ENCODE measurements around the gene NKD1.

The NKD1 gene

GRCh38 chr16:50631249-50631984 lies 83.2 kb downstream of the NKD1 start:
- no peak for DNase-seq (ENCODE audit: low spot score)

GRCh38 chr16:50631985-50632576 lies 83.9 kb downstream of the NKD1 start:
- DNase-seq (ENCODE audit: low spot score): no peak

- no peak for DNase-seq (ENCODE audit: low spot score)
Measured at GRCh38 chr16:50632927-50633800, 85.0 kb downstream of the NKD1 start.

- DNase-seq (ENCODE audit: low spot score): no peak
Measured at GRCh38 chr16:50634090-50634489, 85.9 kb downstream of the NKD1 start.

- DNase-seq (ENCODE audit: low spot score): no peak
Measured at GRCh38 chr16:50634947-50635346, 86.8 kb downstream of the NKD1 start.

- no peak for DNase-seq (ENCODE audit: low spot score)
Measured at GRCh38 chr16:50635505-50636392, 87.6 kb downstream of the NKD1 start.

- no peak for DNase-seq (ENCODE audit: low spot score)
Measured at GRCh38 chr16:50636753-50637374, 88.7 kb downstream of the NKD1 start.

GRCh38 chr16:50637716-50638602 lies 89.8 kb downstream of the NKD1 start:
- DNase-seq (ENCODE audit: low spot score): no peak

GRCh38 chr16:50638816-50639670 lies 90.8 kb downstream of the NKD1 start:
- no peak for DNase-seq (ENCODE audit: low spot score)

- no peak for DNase-seq (ENCODE audit: low spot score)
Measured at GRCh38 chr16:50640391-50640790, 92.2 kb downstream of the NKD1 start.

- no peak for DNase-seq (ENCODE audit: low spot score)
Measured at GRCh38 chr16:50640919-50641817, 93.0 kb downstream of the NKD1 start.

- DNase-seq (ENCODE audit: low spot score): no peak
Measured at GRCh38 chr16:50641818-50642187, 93.6 kb downstream of the NKD1 start.

GRCh38 chr16:50642349-50642748 lies 94.2 kb downstream of the NKD1 start:
- DNase-seq (ENCODE audit: low spot score): no peak

- DNase-seq (ENCODE audit: low spot score): no peak
Measured at GRCh38 chr16:50643192-50643591, 95.0 kb downstream of the NKD1 start.

- DNase-seq (ENCODE audit: low spot score): no peak
Measured at GRCh38 chr16:50644245-50644644, 96.0 kb downstream of the NKD1 start.

- no peak for DNase-seq (ENCODE audit: low spot score)
Measured at GRCh38 chr16:50644729-50645128, 96.5 kb downstream of the NKD1 start.

- no peak for DNase-seq (ENCODE audit: low spot score)
Measured at GRCh38 chr16:50645563-50646220, 97.5 kb downstream of the NKD1 start.

- DNase-seq (ENCODE audit: low spot score): no peak
Measured at GRCh38 chr16:50646345-50646744, 98.1 kb downstream of the NKD1 start.
